RWPE2 (cell line): ENCODE results near the gene EPS15.
A peak's percentile ranks its signal among the peaks of the same experiment; 100 is the strongest.

ENCODE experiments used
- ATAC-seq: fragments of 200-7000 bp; cut with Tn5 transposase; 3 replicates; pipeline ENCODE4 v1.9.1; 2021; ENCODE audit warnings: low read depth
- DNase-seq: peaks from one replicate; pipeline ENCODE4 v3.0.0-alpha.2; 2020; ENCODE audit warnings: low spot score
- H3K27ac ChIP-seq: fragments of 450-650 bp; 2 replicates; pipeline ENCODE4 v1.5.1; 2017; ENCODE audit warnings: mild to moderate bottlenecking; ENCODE audit not compliant: poor library complexity, severe bottlenecking
- H3K27me3 ChIP-seq: fragments of 250-450 bp; sonication (Bioruptor Pico); 2 replicates; pipeline ENCODE4 v1.5.1; 2021; ENCODE audit warnings: mild to moderate bottlenecking, moderate library complexity; ENCODE audit not compliant: insufficient read depth, poor library complexity, severe bottlenecking
- H3K36me3 ChIP-seq: fragments of 250-450 bp; sonication (Bioruptor Pico); 2 replicates; pipeline ENCODE4 v1.5.1; 2020; ENCODE audit warnings: low read depth, mild to moderate bottlenecking, moderate library complexity
- H3K4me1 ChIP-seq: fragments of 250-450 bp; sonication (Bioruptor Pico); 2 replicates; pipeline ENCODE4 v1.5.1; 2021; ENCODE audit warnings: mild to moderate bottlenecking, moderate library complexity; ENCODE audit not compliant: insufficient read depth, poor library complexity, severe bottlenecking
- H3K4me3 ChIP-seq: fragments of 250-450 bp; sonication (Bioruptor Pico); 2 replicates; pipeline ENCODE4 v1.5.1; 2021; ENCODE audit warnings: mild to moderate bottlenecking, moderate library complexity; ENCODE audit not compliant: severe bottlenecking
- H3K9me3 ChIP-seq: fragments of 250-450 bp; sonication (Bioruptor Pico); 2 replicates; pipeline ENCODE4 v1.5.1; 2021; ENCODE audit warnings: mild to moderate bottlenecking, moderate library complexity; ENCODE audit not compliant: severe bottlenecking
- CTCF ChIP-seq: fragments of 450-650 bp; IDR thresholded peaks from one replicate; pipeline ENCODE4 v1.5.1; 2017; ENCODE audit warnings: mild to moderate bottlenecking, moderate library complexity; ENCODE audit not compliant: poor library complexity, severe bottlenecking

The EPS15 gene

GRCh38 chr1:51514733-51515132 lies 4.3 kb downstream of the EPS15 start:
- Histone ChIP-seq H3K9me3 (no peaks in the 10 kb centered on the region), H3K4me3 (peak overlapping the region; percentile 3), H3K36me3 (no peaks in the 10 kb centered on the region), H3K27me3 (no peaks in the 10 kb centered on the region), H3K4me1 (peaks cover 28% of the 10 kb centered on the region), H3K27ac (no peak overlapping the region)
- no peak for TF ChIP-seq CTCF
- no peak for DNase-seq
- ATAC-seq: no peak

GRCh38 chr1:51512606-51513005 lies 6.5 kb downstream of the EPS15 start:
- H3K9me3 ChIP-seq: no peaks in the 10 kb centered on the region
- H3K4me3 ChIP-seq: no peak overlapping the region
- H3K27me3 ChIP-seq: no peaks in the 10 kb centered on the region
- H3K36me3 ChIP-seq: no peaks in the 10 kb centered on the region
- H3K4me1 ChIP-seq: peaks cover 28% of the 10 kb centered on the region
- no peak overlapping the region for H3K27ac ChIP-seq
- TF ChIP-seq CTCF: no peak
- DNase-seq (no peak), ATAC-seq (no peak)

GRCh38 chr1:51512120-51512519 lies 6.9 kb downstream of the EPS15 start:
- H3K27ac ChIP-seq: no peak overlapping the region
- DNase-seq (no peak), ATAC-seq (no peak)
- H3K36me3 ChIP-seq: no peaks in the 10 kb centered on the region
- H3K9me3 ChIP-seq: no peaks in the 10 kb centered on the region
- no peaks in the 10 kb centered on the region for H3K27me3 ChIP-seq
- TF ChIP-seq CTCF: no peak
- H3K4me3 ChIP-seq: no peak overlapping the region
- H3K4me1 ChIP-seq: peaks cover 27% of the 10 kb centered on the region

GRCh38 chr1:51509773-51510172 lies 9.3 kb downstream of the EPS15 start:
- Histone ChIP-seq H3K9me3 (no peaks in the 10 kb centered on the region), H3K27ac (no peak overlapping the region), H3K4me3 (no peak overlapping the region), H3K36me3 (no peaks in the 10 kb centered on the region), H3K27me3 (no peaks in the 10 kb centered on the region), H3K4me1 (peaks cover 8% of the 10 kb centered on the region)
- no peak for TF ChIP-seq CTCF
- ATAC-seq (no peak), DNase-seq (no peak)

GRCh38 chr1:51506537-51506936 lies 12.5 kb downstream of the EPS15 start:
- ATAC-seq: no peak
- Histone ChIP-seq H3K36me3 (peaks cover 11% of the 10 kb centered on the region; the same call in 1 of the 2 replicates), H3K9me3 (no peaks in the 10 kb centered on the region), H3K4me3 (no peak overlapping the region), H3K4me1 (no peaks in the 10 kb centered on the region), H3K27ac (peak overlapping the region; percentile 5), H3K27me3 (no peaks in the 10 kb centered on the region)
- no peak for TF ChIP-seq CTCF
- DNase-seq: no peak
